GM12874 (cell line): ENCODE measurements around the gene LDLRAD2.

ENCODE experiments used
- CTCF ChIP-seq: IDR thresholded peaks from 2 replicates; pipeline ENCODE4 v1.5.1; 2011; ENCODE audit warnings: low read depth, mild to moderate bottlenecking, control low read depth, low read length, moderate library complexity; ENCODE audit not compliant: insufficient read depth

LDLRAD2 gene

GRCh38 chr1:21860971-21861370 is 48.9 kb downstream of the LDLRAD2 start:
- no peak for TF ChIP-seq CTCF

DNA sequence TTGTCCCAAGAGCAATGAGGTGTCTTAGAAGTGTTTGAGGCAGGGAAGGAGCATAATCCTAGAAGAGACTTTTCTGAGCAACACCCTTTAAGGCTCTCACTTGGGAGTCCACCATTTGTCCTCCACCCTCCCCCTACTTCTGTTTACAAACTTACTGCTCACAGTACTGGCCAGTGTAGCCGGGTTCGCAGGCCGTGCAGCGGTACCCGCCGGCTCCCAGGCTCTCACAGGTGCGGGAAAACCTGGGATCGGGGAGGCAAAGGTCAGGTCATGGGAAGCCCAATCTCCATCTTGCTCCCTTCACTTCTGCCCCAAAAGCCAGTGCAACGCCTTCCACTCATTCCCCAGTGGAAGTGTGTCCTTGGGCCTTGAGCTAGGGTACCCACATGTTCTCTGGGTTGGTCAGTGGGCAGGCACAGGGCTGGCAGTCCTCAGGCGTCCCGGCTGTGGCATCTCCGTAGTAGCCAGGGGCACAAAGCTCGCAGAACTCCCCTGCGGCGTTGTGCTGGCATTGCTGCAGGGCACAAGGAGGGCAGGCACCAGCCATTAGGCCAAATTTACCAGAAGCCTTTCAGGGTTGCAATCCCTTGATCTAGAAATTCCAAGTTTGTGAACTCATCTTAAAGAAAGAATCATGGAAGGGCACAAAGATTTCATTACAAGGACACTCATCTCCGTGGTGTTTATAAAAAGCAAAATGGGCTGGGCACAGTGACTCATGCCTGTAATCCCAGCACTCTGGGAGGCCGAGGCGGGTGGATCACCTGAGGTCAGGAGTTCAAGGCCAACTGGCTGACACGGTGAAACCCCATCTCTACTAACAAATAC is 49.8 kb downstream of the LDLRAD2 start:
- TF ChIP-seq CTCF, result no peak

- TF ChIP-seq CTCF, result no peak
Observed at GRCh38 chr1:21863981-21864380, 51.9 kb downstream of the LDLRAD2 start.

- no peak for TF ChIP-seq CTCF
Observed at GRCh38 chr1:21864730-21865129, 52.7 kb downstream of the LDLRAD2 start.

DNA sequence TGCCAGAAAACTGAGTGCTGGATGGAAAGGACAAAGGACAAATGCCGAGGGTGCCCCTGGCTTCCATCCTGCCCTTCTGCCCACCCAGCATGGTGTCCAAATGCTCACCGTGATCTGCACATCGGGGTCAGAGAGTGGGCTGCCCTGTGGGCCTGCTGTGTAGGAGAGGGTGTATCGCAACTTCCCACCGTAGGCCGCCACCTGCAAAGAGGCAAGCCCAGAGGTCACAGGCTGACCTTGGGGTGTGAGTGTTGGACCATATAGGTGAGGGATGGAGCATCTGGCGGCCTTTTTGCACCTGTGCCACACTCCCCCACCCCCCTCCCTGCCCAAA is 53.5 kb downstream of the LDLRAD2 start:
- TF ChIP-seq CTCF, result no peak

DNA sequence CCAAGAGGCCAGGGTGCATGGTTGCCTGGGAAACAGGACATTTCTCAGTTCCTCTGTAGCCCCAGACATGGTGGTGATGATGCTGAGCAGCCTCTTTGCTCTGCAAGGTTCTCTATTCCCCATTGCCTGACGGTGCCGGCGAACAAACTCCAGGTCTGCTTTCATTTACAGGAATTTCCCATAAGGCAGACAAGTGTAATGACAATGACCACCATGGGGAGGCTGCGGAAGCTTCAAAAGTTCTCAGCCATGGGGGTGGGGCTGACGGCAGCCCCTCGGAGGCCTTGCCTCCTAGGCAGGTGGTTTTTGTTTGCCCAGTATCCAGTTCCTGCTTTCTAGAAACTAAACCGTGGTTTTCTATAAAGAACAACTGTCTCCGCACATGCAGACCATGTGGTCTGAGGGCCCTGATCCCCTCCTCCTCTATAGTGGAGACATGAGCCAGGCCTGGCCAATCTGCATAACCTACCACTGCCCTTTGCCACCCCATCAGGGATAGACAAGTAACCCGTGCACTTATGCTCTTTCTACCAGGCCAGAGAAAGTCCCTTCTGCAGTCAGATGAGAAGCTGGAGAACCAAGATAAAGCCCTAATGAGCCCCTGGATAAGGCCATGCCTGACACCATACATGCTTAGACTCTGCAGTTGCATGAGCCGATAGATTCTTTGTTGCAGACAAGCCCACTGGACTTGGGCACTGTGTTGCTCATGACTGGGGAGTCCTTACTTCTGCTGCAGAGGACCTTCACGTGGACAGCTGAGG is 54.1 kb downstream of the LDLRAD2 start:
- TF ChIP-seq CTCF, result no peak

DNA sequence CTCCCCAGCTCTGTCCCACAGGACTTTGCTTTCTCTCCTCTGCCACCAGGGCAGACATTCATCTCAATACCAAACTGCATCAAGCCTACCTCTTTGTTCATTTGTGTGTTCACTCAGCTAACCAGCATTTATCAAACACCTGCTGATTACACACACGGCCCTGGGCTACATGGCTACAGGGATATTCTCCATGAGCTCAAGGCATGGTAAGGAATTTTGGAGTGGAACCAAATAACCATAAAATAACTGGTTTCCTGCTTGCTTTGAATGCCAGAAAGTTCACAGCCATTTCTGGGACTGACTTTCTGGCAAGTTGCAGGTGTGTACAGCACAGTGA is 54.6 kb downstream of the LDLRAD2 start:
- no peak for TF ChIP-seq CTCF
